ENCODE data around the gene PPP1R9A.

DNA sequence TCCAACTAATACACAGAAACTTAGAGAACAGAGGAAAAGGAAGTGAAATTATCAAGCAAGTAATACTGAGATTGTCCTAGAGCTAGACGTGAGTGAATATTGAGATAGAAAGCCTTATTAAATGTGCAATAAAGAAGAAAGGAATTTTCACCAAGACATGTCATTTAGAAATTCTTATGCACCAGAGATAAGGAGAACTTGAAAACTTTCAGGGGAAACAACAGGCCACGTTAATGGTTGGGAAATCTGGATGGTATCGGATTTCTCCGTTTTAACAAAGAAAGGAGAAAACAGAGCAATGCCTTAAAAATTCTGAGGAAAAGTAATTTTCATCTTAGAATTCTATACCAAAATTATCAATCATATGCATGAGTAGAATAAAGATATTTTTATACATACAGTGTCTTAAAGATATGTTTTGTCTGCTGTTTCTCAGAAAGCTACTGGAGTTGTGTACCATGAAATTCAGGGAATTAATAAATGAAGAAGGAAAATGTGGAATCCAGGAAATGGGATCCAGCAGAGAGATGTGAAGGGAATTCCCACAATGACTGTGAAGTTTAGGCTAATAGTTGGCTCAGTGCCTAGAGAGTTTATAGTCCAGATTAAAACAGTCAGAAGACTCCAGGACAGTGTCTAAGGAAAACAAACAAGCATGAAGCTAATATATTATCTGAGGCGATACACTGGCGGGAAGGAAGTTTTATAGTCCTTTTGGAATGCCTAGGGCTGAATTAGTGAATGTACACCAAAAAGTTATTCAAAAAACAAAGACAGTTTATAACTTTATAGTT is 159.5 kb downstream of the PPP1R9A start:
- TF ChIP-seq GATA2 (IDR thresholded peaks at IDR 0.05; ENCODE audit: low read depth, low read length) (no peak), GATA3 (IDR thresholded peaks at IDR 0.05; ENCODE audit: low read depth, low read length) (no peak)

Data from SH-SY5Y (cell line).